ENCODE measurements around the gene CCDC9.
A peak's percentile ranks its signal among the peaks of the same experiment; 100 is the strongest.

The CCDC9 gene

GRCh38 chr19:47221890-47222289 lies 34.4 kb upstream of the CCDC9 start:
- no peak overlapping the region for H3K4me3 ChIP-seq (ENCODE audit: control insufficient read depth, low read depth, low read length)
- no peak for TF ChIP-seq CTCF (IDR thresholded peaks at IDR 0.05; ENCODE audit: control insufficient read depth, insufficient read depth, low read depth, low read length, missing control alignments)
- DNase-seq (ENCODE audit: low read depth): no peak

GRCh38 chr19:47225746-47226425 lies 30.4 kb upstream of the CCDC9 start:
- TF ChIP-seq CTCF (IDR thresholded peaks at IDR 0.05; ENCODE audit: control insufficient read depth, insufficient read depth, low read depth, low read length, missing control alignments): no peak
- no peak for DNase-seq (ENCODE audit: low read depth)
- H3K4me3 ChIP-seq (ENCODE audit: control insufficient read depth, low read depth, low read length): peak overlapping the region; percentile 93

- TF ChIP-seq CTCF (IDR thresholded peaks at IDR 0.05; ENCODE audit: control insufficient read depth, insufficient read depth, low read depth, low read length, missing control alignments): no peak
- H3K4me3 ChIP-seq (ENCODE audit: control insufficient read depth, low read depth, low read length): peak overlapping the region; percentile 93
- no peak for DNase-seq (ENCODE audit: low read depth)
These were observed 29.6 kb upstream of the CCDC9 start for GRCh38 chr19:47226426-47227351.

GRCh38 chr19:47227352-47228167 lies 28.8 kb upstream of the CCDC9 start:
- TF ChIP-seq CTCF (IDR thresholded peaks at IDR 0.05; ENCODE audit: control insufficient read depth, insufficient read depth, low read depth, low read length, missing control alignments): no peak
- peak overlapping the region; percentile 93 for H3K4me3 ChIP-seq (ENCODE audit: control insufficient read depth, low read depth, low read length)

GRCh38 chr19:47228168-47228936 lies 28.0 kb upstream of the CCDC9 start:
- TF ChIP-seq CTCF (IDR thresholded peaks at IDR 0.05; ENCODE audit: control insufficient read depth, insufficient read depth, low read depth, low read length, missing control alignments): no peak
- peak overlapping the region; percentile 93 for H3K4me3 ChIP-seq (ENCODE audit: control insufficient read depth, low read depth, low read length)
- no peak for DNase-seq (ENCODE audit: low read depth)

More at GRCh38 chr19:47227352-47228167, 28.8 kb upstream of the CCDC9 start:
- peak; percentile 80 for DNase-seq (ENCODE audit: low read depth)
